Loucy (cell line): ENCODE measurements around the gene DLK1.

Source experiments
- H2AFZ ChIP-seq: fragments of 200-600 bp; sonication (generic); 2 replicates; pipeline ENCODE4 v1.6.0; 2016; ENCODE audit warnings: antibody characterized with exemption, mild to moderate bottlenecking, low read length, moderate library complexity
- H3F3A ChIP-seq: fragments of 200-600 bp; 2 replicates; pipeline ENCODE4 v1.6.0; 2016; ENCODE audit warnings: antibody characterized with exemption, low read depth, mild to moderate bottlenecking
- H3K27me3 ChIP-seq: fragments of 200-600 bp; sonication (generic); 2 replicates; pipeline ENCODE4 v1.6.1; 2014; ENCODE audit warnings: low read length, mild to moderate bottlenecking; ENCODE audit not compliant: insufficient read depth, poor library complexity, severe bottlenecking
- H3K36me3 ChIP-seq: fragments of 200-600 bp; sonication (generic); 2 replicates; pipeline ENCODE4 v1.6.1; 2016; ENCODE audit warnings: low read length; ENCODE audit not compliant: insufficient read depth
- H3K4me1 ChIP-seq: fragments of 200-600 bp; sonication (generic); 2 replicates; pipeline ENCODE4 v1.5.1; 2014; ENCODE audit warnings: low read length, mild to moderate bottlenecking; ENCODE audit not compliant: insufficient read depth, poor library complexity, severe bottlenecking
- H3K4me2 ChIP-seq: fragments of 200-600 bp; sonication (generic); 2 replicates; pipeline ENCODE4 v1.6.0; 2014; ENCODE audit warnings: antibody characterized with exemption, low read length, low read depth, mild to moderate bottlenecking; ENCODE audit not compliant: poor library complexity, severe bottlenecking
- H3K4me3 ChIP-seq: fragments of 200-600 bp; sonication (generic); 2 replicates; pipeline ENCODE4 v1.5.1; 2014; ENCODE audit warnings: low read length, mild to moderate bottlenecking, mixed read lengths; ENCODE audit not compliant: poor library complexity, severe bottlenecking
- H3K79me2 ChIP-seq: fragments of 200-600 bp; sonication (generic); 2 replicates; pipeline ENCODE4 v1.6.1; 2014; ENCODE audit warnings: low read length; ENCODE audit not compliant: insufficient read depth
- H3K9ac ChIP-seq: fragments of 200-600 bp; sonication (generic); 2 replicates; pipeline ENCODE4 v1.6.0; 2014; ENCODE audit warnings: mild to moderate bottlenecking, low read depth, low read length, moderate library complexity; ENCODE audit not compliant: poor library complexity, severe bottlenecking
- H3K9me2 ChIP-seq: fragments of 200-600 bp; sonication (generic); replicated peaks from 2 replicates; pipeline ENCODE4 v1.6.1; 2016; ENCODE audit warnings: low read depth, low read length, mixed read lengths
- H3K9me3 ChIP-seq: fragments of 200-600 bp; sonication (generic); 2 replicates; pipeline ENCODE4 v1.6.1; 2014; ENCODE audit warnings: mild to moderate bottlenecking, antibody characterized with exemption, low read length, low read depth; ENCODE audit not compliant: insufficient read depth
- H4K20me1 ChIP-seq: fragments of 200-600 bp; sonication (generic); 2 replicates; pipeline ENCODE4 v1.6.0; 2014; ENCODE audit warnings: antibody characterized with exemption, low read length, mild to moderate bottlenecking; ENCODE audit not compliant: insufficient read depth, poor library complexity, severe bottlenecking
- EZH2phosphoT487 ChIP-seq: fragments of 200-600 bp; IDR thresholded peaks from 2 replicates; pipeline ENCODE4 v1.6.1; 2018; ENCODE audit warnings: antibody characterized with exemption, mild to moderate bottlenecking, moderate library complexity, borderline replicate concordance
- TF ChIP-seq, protein P1 (sequence below): fragments of 200-600 bp; sonication (generic); conservative IDR thresholded peaks from 2 replicates; pipeline ENCODE4 v1.5.1; 2014; ENCODE audit warnings: mild to moderate bottlenecking, antibody characterized with exemption, low read length

The DLK1 gene

DNA sequence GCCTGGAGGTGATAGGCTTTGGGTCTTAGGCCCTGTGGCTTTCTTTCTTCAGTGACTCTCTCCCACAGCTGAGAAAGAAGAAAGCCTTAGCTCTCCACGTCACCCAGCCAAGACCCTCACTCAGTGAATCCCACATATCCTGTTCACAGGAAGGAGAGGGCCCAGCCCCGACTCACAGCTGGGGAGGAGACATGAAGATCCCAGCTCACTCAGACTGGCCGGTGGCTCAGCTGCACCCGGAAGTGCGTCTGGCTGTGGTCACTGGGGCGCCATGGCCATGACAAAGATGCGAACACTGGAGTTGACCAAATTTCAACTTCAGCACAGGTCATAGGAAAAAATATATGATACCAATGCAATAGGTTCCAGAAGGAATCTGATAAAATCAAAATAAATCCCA, 14.2 kb downstream of the DLK1 start:
- Histone ChIP-seq H2AFZ (no peak overlapping the region), H3K4me1 (no peaks in the 10 kb centered on the region)

DNA sequence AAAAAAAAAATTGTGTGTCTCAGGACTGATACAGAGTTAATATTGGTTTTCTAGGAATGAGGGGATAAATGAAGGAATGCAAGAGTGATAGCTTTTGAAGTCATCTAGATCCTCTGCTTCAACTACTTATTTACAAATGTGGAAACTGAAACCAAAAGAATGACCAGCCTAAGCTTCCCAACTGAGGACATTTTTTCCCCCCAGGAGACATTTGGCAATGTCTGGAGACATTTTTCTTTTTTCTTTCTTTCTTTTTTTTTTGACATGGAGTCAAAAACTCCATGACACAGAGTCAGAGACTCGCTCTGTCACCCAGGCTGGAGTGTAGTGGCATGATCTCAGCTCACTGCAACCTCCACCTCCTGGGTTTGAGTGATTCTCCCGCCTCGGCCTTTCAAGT, 15.3 kb downstream of the DLK1 start:
- Histone ChIP-seq H3K9me3 (no peaks in the 10 kb centered on the region), H2AFZ (no peak overlapping the region), H3F3A (no peaks in the 10 kb centered on the region), H3K27me3 (no peaks in the 10 kb centered on the region), H3K4me3 (no peak overlapping the region), H3K9me2 (no peaks in the 10 kb centered on the region), H3K4me2 (no peak overlapping the region), H4K20me1 (no peaks in the 10 kb centered on the region), H3K9ac (no peak overlapping the region), H3K4me1 (no peaks in the 10 kb centered on the region), H3K79me2 (no peaks in the 10 kb centered on the region), H3K36me3 (no peaks in the 10 kb centered on the region)
- no peak for TF ChIP-seq EZH2phosphoT487
- TF ChIP-seq, protein P1, sequence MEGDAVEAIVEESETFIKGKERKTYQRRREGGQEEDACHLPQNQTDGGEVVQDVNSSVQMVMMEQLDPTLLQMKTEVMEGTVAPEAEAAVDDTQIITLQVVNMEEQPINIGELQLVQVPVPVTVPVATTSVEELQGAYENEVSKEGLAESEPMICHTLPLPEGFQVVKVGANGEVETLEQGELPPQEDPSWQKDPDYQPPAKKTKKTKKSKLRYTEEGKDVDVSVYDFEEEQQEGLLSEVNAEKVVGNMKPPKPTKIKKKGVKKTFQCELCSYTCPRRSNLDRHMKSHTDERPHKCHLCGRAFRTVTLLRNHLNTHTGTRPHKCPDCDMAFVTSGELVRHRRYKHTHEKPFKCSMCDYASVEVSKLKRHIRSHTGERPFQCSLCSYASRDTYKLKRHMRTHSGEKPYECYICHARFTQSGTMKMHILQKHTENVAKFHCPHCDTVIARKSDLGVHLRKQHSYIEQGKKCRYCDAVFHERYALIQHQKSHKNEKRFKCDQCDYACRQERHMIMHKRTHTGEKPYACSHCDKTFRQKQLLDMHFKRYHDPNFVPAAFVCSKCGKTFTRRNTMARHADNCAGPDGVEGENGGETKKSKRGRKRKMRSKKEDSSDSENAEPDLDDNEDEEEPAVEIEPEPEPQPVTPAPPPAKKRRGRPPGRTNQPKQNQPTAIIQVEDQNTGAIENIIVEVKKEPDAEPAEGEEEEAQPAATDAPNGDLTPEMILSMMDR = no peak

More for the DNA sequence above, 14.2 kb downstream of the DLK1 start:
- no peaks in the 10 kb centered on the region for H3K9me3 ChIP-seq
- H3K4me2 ChIP-seq = no peak overlapping the region
- TF ChIP-seq, protein P1 = no peak
- TF ChIP-seq EZH2phosphoT487 = no peak
- H3F3A ChIP-seq = no peaks in the 10 kb centered on the region
- H3K4me3 ChIP-seq = no peak overlapping the region
- no peaks in the 10 kb centered on the region for H3K27me3 ChIP-seq
- H4K20me1 ChIP-seq = no peaks in the 10 kb centered on the region
- no peaks in the 10 kb centered on the region for H3K9me2 ChIP-seq
- no peaks in the 10 kb centered on the region for H3K79me2 ChIP-seq
- H3K9ac ChIP-seq = no peak overlapping the region
- no peaks in the 10 kb centered on the region for H3K36me3 ChIP-seq

DNA sequence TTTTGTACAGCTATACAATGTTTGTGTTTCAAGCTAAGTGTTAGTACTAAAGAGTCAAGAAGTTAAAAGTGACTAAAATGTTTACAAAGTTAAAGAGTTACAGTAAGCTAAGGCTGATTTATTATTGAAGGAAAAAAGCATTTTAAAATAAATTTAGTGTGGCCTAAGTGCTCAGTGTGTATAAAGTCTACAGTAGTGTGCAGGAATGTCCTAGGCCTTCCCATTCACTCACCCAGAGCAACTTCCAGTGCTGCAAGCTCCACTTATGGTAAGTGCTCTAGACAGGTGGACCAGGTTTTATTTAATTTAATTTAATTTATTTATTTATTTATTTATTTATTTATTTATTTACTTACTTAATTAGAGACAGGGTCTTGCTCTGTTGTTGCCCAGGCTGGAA, 19.6 kb downstream of the DLK1 start:
- Histone ChIP-seq H3K4me1 (no peaks in the 10 kb centered on the region), H3K27me3 (no peaks in the 10 kb centered on the region), H3K9ac (no peak overlapping the region), H2AFZ (no peak overlapping the region), H3K4me3 (no peak overlapping the region), H3K9me3 (no peaks in the 10 kb centered on the region), H3K9me2 (no peaks in the 10 kb centered on the region), H3K4me2 (no peak overlapping the region), H3F3A (no peaks in the 10 kb centered on the region), H3K36me3 (no peaks in the 10 kb centered on the region), H3K79me2 (no peaks in the 10 kb centered on the region), H4K20me1 (no peaks in the 10 kb centered on the region)
- no peak for TF ChIP-seq EZH2phosphoT487
- TF ChIP-seq, protein P1 = no peak
